DND-41 (cell line): ENCODE measurements around the gene LCOR.

ENCODE experiments used
- EZH2 ChIP-seq: IDR thresholded peaks from 3 replicates; pipeline ENCODE4 v1.6.1; 2012; ENCODE audit warnings: borderline replicate concordance, low read depth, mild to moderate bottlenecking, moderate library complexity, low read length, inconsistent platforms; ENCODE audit not compliant: severe bottlenecking
- TF ChIP-seq, protein P1 (sequence below): IDR thresholded peaks from 2 replicates; pipeline ENCODE4 v1.5.1; 2012; ENCODE audit warnings: borderline replicate concordance, low read length, moderate library complexity, mild to moderate bottlenecking; ENCODE audit not compliant: poor library complexity, severe bottlenecking; ENCODE audit errors: extremely low read depth

DNA sequence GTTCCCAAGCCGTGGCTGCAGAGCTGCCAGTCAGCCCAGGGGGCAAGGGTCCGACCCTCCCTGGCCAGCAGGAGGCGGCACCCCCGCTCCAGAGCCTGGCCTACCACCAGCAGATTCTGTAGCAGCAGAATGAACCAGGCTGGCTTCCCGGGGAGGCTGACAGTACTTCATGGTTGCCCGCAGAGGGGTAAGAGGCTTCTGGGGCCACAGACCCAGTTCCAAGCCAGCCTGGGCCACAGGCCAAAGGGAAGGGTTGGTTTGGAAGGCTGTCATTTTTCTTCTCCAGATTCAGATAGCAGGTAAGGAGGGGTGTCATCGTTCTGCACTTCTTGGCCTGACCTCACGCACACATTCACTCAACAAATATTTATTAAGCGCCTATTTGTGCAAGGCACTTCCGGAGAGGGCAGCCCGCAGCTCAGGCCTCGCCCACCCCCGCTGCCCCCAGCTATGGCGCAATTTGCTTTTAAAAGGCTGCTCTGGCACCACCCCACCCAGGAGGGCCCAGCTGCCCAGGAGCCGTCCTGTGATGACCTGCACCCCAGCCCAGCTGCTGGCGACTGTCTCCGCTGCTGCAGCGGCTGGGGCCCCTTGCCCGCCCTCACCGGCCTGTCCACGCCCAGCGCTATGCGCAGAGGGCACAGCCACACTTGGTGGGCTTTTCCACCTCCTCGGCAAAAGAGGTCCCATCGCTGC is 168.5 kb downstream of the LCOR start:
- TF ChIP-seq, protein P1, sequence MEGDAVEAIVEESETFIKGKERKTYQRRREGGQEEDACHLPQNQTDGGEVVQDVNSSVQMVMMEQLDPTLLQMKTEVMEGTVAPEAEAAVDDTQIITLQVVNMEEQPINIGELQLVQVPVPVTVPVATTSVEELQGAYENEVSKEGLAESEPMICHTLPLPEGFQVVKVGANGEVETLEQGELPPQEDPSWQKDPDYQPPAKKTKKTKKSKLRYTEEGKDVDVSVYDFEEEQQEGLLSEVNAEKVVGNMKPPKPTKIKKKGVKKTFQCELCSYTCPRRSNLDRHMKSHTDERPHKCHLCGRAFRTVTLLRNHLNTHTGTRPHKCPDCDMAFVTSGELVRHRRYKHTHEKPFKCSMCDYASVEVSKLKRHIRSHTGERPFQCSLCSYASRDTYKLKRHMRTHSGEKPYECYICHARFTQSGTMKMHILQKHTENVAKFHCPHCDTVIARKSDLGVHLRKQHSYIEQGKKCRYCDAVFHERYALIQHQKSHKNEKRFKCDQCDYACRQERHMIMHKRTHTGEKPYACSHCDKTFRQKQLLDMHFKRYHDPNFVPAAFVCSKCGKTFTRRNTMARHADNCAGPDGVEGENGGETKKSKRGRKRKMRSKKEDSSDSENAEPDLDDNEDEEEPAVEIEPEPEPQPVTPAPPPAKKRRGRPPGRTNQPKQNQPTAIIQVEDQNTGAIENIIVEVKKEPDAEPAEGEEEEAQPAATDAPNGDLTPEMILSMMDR, result no peak
- TF ChIP-seq EZH2, result no peak
